Measurements from ENCODE around the gene MYLK.

- TF ChIP-seq, protein P1, sequence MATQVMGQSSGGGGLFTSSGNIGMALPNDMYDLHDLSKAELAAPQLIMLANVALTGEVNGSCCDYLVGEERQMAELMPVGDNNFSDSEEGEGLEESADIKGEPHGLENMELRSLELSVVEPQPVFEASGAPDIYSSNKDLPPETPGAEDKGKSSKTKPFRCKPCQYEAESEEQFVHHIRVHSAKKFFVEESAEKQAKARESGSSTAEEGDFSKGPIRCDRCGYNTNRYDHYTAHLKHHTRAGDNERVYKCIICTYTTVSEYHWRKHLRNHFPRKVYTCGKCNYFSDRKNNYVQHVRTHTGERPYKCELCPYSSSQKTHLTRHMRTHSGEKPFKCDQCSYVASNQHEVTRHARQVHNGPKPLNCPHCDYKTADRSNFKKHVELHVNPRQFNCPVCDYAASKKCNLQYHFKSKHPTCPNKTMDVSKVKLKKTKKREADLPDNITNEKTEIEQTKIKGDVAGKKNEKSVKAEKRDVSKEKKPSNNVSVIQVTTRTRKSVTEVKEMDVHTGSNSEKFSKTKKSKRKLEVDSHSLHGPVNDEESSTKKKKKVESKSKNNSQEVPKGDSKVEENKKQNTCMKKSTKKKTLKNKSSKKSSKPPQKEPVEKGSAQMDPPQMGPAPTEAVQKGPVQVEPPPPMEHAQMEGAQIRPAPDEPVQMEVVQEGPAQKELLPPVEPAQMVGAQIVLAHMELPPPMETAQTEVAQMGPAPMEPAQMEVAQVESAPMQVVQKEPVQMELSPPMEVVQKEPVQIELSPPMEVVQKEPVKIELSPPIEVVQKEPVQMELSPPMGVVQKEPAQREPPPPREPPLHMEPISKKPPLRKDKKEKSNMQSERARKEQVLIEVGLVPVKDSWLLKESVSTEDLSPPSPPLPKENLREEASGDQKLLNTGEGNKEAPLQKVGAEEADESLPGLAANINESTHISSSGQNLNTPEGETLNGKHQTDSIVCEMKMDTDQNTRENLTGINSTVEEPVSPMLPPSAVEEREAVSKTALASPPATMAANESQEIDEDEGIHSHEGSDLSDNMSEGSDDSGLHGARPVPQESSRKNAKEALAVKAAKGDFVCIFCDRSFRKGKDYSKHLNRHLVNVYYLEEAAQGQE (IDR thresholded peaks at IDR 0.05): no peak
- TF ChIP-seq CTCF (IDR thresholded peaks at IDR 0.05; ENCODE audit: low read depth, low read length, missing input control) (no peak), SP1 (IDR thresholded peaks at IDR 0.05) (no peak), MAX (IDR thresholded peaks at IDR 0.05) (no peak), EGR1 (IDR thresholded peaks at IDR 0.05; ENCODE audit: low read depth in 2 of 2) (no peak), HNF4A (conservative IDR thresholded peaks at IDR 0.05) (no peak), GABPA (IDR thresholded peaks at IDR 0.05 in 1 of 2, conservative IDR thresholded peaks at IDR 0.05 in 1 of 2) (no peak), RAD21 (IDR thresholded peaks at IDR 0.05) (no peak), YY1 (IDR thresholded peaks at IDR 0.05) (no peak), HNF4G (IDR thresholded peaks at IDR 0.05) (no peak), ZBTB33 (IDR thresholded peaks at IDR 0.05) (no peak), RXRA (IDR thresholded peaks at IDR 0.05) (no peak)
Measured at GRCh38 chr3:123698813-123699212, 185.3 kb downstream of the MYLK start.

All from liver (tissue), 3 donors.